RKO (cell line): ENCODE data around the gene PEX16.

ENCODE experiments used
- DNase-seq: peaks from one replicate; pipeline ENCODE4 v3.0.0-alpha.2; 2016; ENCODE audit warnings: low spot score

The PEX16 gene

GRCh38 chr11:45876401-45876800, 41.3 kb downstream of the PEX16 start:
- no peak for DNase-seq

GRCh38 chr11:45872651-45873356, 44.9 kb downstream of the PEX16 start:
- peak; percentile 40 for DNase-seq

DNA sequence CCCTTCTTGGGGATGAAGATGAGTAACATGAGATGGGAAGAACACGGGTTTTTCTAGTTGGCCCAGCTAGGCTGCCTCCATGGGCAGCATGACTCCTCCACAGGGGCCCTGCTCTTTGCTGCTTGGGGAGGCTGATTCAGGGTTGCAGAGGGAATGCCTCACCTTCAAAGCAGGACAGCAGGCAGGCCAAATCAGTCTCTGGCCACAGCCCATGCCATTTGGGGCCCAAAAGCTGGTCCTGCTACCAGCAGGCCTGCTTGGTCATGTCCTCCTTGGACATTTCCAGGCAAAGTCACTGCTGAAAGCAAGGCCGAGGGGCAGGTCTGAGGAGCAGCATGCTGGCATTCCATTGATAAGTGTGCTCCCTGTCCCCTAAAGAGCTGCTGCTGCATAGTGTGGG, 46.0 kb downstream of the PEX16 start:
- DNase-seq = no peak

DNA sequence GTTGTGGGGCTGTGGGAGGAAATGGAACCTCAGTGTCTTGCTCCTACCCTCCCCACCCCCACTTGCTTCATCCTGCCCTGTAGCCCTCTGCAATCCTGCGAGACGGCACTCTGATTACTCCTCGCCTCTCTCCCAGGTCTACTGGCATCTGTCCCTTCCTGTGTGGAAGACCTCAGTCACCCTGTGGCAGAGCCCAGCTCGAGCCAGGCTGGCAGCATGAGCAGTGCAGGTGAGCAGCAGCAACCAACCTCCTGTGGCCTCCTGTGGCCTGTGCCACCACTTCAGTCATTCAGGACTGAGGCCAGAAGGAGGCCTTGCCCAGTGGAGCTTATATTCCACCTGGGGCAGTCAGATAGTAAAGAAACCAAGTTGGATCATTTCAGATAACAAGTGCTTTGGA, 47.0 kb downstream of the PEX16 start:
- DNase-seq = no peak

- no peak for DNase-seq
These were observed 48.1 kb downstream of the PEX16 start for GRCh38 chr11:45869551-45869950.

GRCh38 chr11:45864041-45864440, 53.6 kb downstream of the PEX16 start:
- DNase-seq = no peak

GRCh38 chr11:45860764-45861510, 56.7 kb downstream of the PEX16 start:
- DNase-seq = no peak

DNA sequence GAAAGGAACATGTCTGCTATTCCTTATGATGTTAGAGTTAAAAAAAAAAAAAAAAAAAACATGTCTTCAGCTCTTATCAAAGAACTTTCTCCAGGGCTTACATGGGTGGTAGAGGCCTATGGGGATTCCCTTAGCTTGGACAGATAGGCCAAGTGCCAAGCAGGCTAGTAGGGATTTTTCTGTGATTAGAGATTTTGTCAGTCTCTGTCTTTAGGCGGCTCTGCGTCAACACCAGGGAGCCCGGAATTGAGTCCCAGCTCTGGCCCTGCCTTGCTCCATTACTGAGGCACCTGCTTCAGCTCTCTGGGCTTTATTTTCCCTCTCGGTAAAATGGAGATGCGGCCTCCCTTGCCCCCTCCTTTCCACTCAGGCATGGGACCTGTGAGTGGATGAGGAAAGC, 57.3 kb downstream of the PEX16 start:
- DNase-seq = no peak
